ENCODE data around the gene ARHGAP23. TPM values are rescaled to one million over a fixed set of nuclear protein-coding genes. Genes with fewer than 3 reads are reported as not detected.

ARHGAP23 gene
- total RNA-seq, 1 donor from 2014 or later, result 0.61 TPM

DNA sequence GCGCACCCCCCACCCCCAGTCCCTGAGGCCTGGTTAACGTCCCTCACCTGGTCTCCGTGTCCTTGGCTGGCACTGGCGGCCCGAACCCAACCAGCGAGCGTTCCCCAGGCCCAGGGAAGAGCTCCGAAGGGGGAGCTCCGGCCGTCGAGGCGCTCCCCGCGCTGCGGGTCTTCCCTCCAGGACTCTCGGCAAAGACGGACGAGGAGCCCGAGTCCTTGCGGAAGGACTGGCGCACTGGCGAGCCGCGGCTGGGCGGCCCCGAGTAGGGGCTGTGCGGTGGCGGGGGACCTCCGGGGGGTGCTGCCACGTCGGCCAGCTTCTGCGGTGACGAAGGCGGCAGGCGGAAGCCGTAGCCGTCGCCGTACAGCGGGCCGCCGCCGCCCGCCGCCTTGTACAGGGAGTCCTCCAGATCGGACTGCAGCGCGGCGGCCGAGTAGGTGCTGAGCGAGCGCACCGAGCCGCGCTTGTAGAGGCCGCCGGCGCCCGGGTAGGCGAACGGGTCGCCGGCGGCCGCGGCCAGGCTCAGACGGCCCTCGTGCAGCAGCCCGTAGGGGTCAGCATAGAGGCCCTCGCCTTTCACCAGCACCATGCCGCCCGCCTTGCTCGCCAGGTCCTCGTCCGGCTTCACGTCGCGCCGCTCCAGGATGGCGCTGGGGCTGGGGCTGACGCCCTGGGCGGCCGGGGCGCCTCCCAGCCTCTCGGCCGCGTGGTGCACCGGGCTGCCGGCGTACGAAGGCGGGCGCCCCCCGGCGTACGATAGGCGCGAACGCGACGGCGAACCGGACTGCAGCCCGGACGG is 133.4 kb downstream of the ARHGAP23 start:
- H3K4me1 Mint-ChIP-seq, result peaks cover 24% of the 10 kb centered on the region
- H3K36me3 Mint-ChIP-seq (ENCODE audit: low read depth), result peaks cover 2% of the 10 kb centered on the region
- no peak for DNase-seq
- intact Hi-C loops (cut with micrococcal nuclease), result loop anchor here (5.0 kb wide), 2 partner anchors 1031 to 1619 kb away; no protein-coding TSS in a partner anchor
- no peaks in the 10 kb centered on the region for H3K9me3 Mint-ChIP-seq
- H3K27ac Mint-ChIP-seq, result no peak overlapping the region
- H3K27me3 Mint-ChIP-seq, result peaks cover 63% of the 10 kb centered on the region
- no peak overlapping the region for H3K4me3 Mint-ChIP-seq

Other genes with a start within 250 kb of the ARHGAP23 start
- gene TBC1D3, start 235.9 kb upstream of the ARHGAP23 start, total RNA-seq, result not detected in 2 replicates
- 42.9 and 45.5 TPM in 2 replicates for gene MRPL45, start 131.3 kb upstream of the ARHGAP23 start, total RNA-seq
- not detected in 2 replicates for gene GPR179, start 84.5 kb upstream of the ARHGAP23 start, total RNA-seq
- 31.2 and 31.4 TPM in 2 replicates for gene SOCS7, start 76.6 kb upstream of the ARHGAP23 start, total RNA-seq
- 0.21 and 0.26 TPM in 2 replicates for gene SRCIN1, start 177.5 kb downstream of the ARHGAP23 start, total RNA-seq
- gene EPOP, start 246.5 kb downstream of the ARHGAP23 start, total RNA-seq, result 52.1 and 54.9 TPM in 2 replicates

Measured in activated CD4-positive, alpha-beta T cell treated with anti-CD3 and anti-CD28 coated beads, Interleukin-2, amount 10 ng/mL, durations not matched to agents 24 days and 14 days (primary cell).